Right kidney (tissue), 1 donor: ENCODE data around the gene ASPG.
"Not testable (repeated sequence)": the region's sequence is repeated elsewhere in the genome, so short reads cannot be mapped to it uniquely, and the experiment has no call there.

Experiments used
- DNase-seq: peaks from one replicate; pipeline ENCODE4 v3.0.0-alpha.2; 2016

The ASPG gene

DNA sequence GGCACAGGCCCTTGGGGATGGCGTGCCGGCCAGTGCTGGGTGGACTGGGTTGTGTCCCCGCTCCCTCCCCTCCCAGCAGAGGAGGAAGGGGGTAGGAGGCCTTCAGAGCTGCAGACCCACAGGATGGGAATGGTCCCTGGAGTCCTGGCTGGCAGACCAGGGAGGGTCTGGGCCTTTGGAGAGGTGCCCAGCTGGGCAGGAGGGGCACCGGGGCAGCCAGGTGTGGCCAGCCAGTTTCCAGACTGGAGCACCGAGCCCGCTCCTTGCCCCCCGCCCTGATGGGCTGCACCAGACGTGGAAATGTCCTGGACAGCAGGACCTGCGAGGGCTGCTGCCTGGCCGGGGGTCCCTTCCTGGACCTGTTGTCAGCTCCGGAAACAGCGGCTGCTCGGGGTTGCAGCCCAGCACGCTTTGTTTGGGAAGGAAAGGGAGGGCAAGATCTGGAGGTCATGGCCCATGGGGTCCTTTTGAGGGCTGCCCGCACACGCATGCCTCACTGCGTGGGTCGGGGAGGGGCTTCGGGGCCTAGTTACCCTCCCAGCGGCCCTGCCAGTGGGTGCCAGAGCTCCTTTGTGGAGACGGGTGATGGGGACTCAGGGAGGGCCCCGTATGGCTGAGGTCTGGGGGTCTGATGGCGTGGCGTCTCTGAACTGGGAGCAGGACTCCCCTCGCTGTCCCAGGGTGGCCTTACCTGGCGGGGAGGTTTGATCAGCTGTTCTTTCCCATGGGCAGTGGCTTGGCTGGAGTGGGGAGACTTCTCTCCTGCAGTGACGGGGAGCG lies 62.0 kb downstream of the ASPG start:
- DNase-seq = no peak

DNA sequence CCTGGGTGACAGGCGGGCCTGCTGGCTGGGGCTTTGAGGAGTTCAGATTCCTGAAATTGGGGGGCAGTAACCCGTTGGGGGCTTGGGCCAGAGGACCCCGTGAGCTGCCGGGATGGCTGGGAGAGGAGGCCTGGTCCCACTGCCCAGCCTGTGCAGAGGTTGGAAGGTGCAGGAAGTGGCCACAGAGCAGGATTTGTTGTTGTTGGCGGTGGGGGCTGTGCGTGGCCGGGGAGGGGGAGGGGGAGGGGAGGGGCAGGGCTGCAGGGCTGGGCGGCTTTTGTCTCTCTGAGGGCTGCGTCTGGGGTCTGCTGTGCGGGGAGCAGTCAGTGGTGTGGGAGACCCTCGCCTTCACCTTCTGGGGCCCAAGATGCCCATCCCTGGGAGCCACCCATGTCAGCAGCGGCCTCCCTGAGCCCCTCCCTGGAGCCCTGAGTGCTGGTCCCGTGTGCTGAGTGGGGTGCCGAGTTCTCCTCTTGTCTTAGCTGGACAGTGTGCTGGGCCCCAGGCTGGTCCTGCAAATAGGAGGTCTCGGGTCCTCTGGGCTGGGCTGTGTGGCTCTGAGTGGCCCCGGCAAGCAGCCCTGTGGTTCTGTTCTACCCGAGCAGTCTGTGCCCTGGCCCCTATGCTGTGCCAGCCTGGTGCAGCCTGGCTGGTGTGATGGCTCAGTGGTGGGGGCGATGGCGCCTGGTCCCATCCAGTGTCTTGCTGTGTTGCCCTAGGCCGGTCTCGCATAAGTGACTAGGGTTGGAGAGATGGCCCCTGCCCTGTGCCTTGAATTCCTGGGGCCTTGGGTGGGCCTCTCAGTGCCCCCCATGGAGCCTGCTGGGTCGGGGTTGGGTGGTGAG lies 63.2 kb downstream of the ASPG start:
- peak; percentile 34 for DNase-seq

DNA sequence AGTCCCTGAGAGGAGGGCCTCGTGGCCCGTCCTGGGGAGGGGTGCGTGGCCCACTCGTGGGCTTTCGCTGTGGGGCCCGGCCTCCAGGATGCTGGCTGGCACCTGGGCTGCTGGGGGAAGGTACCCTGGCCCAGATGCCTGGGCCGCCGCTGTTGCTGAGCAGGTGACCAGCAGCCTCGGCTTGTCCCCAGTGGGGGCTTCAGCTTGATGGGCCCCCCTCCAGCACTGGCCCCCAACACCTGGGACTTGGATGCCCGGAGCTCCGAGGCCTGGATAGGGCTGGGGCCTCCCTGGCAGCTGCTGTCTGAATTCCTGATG lies 63.7 kb downstream of the ASPG start:
- no peak for DNase-seq

DNA sequence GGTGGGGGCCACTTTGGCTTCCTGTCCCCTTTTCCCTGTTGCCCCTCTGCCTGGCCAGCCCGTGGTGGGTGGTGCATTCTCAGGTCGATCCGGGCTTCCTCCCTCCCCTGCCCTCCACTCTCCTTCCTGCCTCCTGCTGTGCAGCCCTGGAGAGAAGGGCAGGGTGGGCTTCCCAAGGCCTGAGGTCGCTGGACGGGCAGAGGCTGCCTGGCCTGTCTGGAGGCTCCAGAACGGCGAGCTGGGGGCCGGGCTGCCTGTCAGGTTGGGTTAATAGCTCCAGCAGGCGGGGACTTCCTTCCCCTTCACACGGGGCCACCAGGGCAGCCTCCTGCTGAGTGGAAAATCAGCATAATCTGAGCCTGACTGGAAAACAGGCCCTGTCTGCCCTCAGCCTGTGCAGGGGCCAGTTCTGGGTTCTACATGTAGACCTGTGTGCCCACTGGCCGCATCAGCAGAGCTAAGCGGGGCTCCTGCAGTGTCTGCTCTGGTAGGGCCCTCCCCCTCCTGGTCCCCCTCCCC lies 64.2 kb downstream of the ASPG start:
- DNase-seq = peak; percentile 53

DNA sequence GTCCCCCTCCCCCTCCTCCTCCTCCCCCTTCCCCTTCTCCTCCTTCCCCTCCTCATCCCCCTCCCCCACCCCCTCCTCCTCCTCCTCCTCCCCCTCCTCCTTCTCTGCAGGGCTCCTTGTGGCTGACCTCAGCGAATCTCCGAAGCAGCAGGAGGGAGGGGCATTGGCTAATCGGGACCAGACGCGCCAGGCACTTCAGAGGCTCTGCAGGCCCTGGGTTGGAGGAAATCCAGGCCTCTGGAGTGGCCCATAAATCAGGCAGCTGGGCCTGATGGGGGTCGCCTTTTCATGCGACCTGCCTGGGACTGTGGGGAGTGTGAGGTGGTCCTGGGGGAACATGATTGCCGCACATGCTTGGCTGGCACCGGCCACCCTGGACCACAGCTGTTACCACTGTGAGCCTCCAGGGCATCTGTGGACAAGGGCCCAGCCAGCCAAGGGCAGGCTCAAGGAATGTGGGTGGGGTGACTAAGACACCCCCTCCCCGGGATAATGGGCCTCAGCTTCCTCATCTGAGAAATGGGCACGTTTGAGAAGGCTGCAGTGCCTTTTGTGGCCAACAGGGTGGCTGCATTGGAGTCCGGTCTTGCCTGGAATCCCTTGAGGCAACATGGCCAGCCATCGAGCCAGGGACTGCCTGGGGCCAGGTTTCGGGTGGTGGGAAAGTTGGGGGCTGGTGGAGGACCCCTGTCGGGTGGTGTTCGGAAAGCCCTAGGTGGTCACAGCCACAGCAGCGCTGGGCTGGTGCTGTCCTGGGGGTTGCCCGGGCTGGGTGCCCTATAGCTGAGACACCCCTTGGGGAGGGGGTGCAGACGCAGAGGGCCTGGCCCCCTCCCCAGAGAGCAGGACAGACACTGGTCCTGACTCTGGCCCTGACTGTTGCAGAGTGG lies 64.9 kb downstream of the ASPG start:
- peak; percentile 54 for DNase-seq

DNA sequence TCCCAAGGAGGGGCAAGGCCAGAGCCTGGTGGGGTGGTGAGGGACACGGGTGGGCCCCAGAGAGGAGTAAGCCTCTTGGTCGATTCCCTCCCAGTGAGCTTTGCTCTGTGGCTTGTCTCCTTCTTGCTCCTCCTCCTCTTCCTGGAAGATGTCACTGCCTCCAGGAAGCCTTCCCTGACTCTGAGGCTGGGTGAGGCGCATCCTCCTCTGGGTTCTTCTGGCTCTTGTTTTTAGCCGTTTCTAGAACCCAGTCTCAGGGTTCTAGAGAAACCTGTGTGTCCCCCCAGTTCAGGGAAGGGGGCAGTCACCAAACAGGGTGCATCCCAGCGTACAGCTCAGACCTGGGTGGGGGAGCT lies 65.5 kb downstream of the ASPG start:
- no peak for DNase-seq

DNA sequence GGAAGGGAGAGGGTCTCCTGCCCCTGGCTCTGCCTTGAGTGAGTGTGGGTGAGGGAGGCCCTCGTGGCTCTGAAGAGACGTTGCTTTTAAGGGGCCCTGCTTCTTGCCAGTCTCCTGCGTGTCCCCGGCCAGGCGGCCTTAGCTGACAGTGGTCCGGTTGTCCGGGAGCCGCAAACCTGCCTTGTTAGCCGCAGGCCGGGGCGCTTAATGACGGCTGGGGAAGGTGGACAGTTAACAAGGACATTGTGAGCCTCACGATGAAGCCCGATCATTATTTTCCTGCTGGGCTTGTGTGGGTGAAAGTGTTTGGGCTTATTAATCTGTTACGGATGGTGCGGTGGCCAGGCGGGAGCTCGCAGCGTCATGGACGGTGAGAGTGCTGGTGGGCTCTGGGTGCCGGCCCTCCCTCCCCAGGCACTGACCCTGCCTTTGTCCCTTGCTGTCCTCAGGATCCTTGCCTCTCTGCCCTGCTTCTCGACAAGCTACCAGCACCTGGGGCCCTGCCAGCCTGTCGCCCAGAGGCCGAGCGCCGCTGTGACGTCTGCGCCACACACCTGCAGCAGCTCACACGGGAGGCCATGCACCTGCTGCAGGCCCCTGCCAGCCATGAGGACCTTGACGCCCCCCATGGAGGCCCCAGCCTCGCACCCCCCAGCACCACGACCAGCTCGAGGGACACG lies 66.2 kb downstream of the ASPG start:
- DNase-seq = no peak

DNA sequence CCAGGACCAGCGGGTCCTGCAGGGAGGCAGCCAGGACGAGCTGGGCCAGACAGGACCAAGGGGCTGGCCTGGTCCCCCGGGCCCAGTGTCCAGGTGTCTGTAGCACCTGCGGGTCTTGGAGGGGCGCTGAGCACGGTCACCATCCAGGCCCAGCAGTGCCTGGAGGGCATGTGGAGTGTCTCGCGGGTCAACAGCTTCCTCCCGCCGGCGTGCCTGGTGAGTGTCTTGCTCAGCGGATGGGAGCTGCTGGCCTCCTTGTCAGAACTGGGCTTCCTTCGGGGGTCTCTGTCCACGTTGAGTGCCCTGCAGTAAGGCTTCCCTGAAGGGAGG lies 66.7 kb downstream of the ASPG start:
- no peak for DNase-seq

DNA sequence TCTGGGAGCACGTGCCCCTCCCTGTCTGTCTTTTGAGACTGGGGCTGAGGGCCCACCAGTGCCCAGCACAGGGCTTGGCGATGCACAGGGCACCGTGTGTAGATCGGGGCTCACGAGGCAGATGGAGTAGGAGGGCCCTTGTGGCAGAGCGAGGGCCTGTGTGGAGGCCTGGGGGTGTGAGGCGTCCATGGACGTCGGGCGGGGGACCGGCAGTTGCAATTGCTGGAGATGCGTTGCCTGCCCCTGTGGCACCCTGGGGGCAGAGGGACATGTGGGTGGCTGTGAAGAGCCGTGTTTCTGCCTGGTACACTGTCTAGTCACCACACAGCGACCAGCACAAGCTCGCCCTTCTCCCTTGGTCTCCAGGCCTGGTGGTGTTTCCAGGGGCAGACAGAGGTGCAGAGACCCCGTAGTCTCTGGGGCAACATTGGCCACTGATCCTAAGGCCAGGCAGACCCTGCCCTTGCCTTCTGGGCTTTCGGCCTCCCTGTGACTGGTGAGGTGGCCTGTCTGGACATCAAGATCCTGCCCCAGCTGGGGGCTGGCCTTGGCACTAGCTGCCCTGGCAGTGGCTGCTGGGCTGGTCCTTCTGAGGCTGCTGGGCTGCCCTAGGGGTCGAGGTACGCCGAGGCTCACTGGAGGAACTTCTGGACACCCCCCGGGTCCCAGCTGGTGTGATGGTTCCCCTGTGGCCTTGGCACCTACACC lies 67.3 kb downstream of the ASPG start:
- DNase-seq = no peak

DNA sequence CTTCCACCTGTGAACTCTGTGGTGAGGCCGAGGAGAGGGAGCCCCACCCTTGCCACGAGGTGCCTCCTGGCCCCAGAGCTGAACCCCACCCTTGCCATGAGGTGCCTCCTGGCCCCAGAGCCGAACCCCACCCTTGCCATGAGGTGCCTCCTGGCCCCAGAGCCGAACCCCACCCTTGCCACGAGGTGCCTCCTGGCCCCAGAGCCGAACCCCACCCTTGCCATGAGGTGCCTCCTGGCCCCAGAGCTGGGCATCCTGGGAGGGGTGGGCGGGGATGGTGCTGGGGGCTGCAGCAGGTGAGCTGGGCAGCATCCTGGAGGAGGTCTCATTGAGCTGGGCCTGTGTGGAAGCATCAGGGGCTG lies 67.9 kb downstream of the ASPG start:
- not testable (repeated sequence) for DNase-seq

DNA sequence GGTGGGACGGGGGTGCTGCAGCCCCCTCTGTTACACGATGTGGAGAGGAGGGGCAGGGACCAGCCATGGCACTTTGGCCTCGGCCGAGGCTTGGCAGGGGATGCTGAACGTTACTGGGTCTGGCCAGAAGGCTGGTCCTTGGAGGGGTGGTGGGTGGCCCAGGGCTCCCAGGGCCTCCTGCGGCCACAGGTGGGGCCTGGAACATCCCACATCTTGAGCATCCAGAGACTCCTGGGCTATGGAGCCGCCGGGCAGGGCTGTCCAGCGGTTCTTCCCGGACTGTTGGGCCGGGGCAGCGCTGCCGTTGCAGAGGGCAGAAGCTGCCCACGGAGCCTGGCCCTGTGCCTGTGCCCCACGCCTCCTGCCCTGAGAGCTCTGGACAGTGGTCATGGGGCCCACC lies 68.7 kb downstream of the ASPG start:
- DNase-seq = no peak

DNA sequence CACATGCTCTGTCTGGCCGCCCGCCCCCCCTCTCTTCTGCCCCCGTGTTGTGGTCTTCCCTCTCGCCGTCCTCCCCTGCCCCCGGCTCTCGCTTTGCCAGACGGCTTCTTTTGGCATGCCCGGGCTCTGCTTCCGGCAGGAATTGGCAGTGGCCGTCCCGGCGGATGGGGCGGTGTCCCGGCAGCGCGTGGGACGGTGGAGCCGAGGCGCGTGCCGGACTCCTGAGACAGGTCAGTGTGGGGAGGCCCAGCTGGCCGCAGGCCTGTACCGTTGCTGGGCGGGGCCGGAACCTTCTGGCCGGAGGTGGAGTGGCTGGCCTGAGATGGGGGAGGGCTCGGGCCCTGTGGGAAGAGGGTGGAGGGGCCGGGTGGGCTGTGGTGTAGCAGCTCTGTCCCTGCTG lies 70.0 kb downstream of the ASPG start:
- no peak for DNase-seq

DNA sequence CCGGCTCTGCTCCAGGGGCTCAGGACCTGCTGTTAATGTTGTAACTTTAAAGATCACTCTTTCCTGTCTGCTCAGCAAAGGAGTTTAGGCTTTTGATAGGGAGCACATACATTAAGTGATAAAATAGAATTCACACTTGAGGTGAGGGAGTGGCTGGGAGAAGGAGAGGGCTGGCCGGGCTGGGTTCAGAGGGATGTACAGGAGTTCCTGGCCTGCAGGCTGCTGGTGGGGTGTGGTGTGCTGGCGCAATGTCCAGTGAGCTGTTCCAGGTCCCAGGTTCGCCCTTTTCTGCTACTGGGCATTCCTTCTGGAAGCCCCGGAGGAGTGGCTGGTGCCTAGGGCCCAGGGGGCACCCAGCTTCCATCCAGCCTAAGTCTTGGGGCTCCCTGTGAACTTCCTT lies 70.6 kb downstream of the ASPG start:
- no peak for DNase-seq

DNA sequence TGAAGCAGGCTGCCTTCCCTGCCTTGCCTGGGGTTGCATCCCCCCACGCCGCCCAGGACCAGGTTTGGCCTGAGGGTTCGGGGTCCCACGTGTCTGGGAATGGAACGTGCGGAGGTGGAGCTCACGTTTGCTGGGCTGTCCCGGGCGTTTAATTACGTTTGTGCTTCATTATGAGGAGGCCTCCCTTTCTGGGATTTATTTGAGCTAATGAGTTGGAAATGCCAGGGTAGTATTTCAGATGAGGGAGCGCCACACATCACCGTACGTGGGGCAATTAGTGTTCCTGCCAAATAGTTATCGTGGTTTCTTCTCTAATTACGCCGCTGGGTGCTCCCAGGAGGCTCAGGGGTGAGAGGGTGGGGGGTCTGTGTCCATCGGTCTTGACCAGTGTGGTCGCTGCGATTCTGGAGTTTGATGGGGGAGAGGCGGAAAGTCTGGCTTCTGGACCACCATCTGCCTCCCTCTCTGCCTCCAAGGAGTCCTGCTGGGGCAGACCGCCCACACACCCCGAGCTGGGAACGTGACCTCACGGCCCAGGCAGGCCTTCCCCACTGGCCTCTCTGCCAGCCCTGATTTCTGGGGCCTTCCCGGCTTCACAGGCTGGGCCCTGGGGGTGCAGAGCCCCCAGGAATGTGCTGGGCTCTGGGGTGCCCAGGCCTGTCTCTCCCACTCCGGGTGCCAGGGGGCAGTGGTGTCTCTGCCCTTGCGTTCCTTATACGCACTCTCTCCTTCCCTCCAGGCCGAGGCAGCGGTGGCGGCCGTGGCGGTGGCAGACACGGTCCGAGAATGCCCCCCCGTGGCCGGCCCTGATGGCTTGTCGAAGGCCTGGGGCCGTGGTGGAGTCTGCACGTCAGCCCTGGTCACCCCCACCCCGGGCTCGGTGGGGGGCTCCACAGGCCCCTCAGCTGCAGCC lies 71.8 kb downstream of the ASPG start:
- DNase-seq = no peak

DNA sequence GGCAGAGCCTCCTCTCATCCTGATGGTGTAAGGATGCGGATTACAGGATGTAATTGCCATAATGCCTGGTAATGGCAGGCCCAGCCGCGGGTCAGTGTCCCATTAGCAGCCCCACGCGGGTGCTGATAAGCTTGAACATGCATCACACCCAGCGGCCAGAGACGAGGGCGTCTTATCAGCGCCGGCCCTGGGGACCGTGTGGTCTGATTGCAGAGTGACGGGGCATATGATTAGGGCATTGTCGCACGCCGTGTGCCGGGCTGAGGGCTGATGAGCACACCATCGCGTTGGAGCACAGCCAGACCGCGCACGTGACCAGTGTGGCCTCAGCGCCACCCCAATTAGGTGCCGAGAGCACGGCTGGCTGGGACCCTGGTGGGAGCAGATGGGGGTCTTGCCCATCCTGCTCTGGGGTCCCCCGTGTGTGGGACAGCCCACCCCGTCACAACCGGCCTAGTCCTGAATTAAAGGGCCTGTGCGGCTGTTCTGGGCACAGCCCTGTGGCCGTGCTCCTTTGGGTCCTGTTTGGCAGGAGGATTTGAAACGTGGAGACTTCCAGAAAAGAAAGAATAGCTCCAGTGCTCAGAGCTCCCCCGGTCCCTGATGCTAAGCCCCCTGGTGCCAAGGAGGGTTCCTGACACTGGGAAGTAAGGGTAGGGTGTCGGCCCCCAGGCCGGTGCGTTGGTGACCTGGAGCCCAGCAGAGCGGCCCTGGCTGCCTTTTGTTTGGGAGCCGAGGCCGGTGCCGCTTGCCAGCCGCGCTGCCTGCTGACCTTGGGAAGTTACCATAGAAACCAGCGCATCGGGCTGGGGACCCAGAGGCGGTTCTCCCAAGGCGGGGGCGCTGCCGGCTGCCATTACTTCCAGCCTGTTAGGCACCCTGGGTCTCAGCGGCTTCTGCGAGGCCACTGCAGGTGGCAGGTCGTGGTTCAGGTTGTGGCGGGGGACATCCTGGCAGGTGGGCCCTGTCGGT lies 73.6 kb downstream of the ASPG start:
- DNase-seq = no peak

DNA sequence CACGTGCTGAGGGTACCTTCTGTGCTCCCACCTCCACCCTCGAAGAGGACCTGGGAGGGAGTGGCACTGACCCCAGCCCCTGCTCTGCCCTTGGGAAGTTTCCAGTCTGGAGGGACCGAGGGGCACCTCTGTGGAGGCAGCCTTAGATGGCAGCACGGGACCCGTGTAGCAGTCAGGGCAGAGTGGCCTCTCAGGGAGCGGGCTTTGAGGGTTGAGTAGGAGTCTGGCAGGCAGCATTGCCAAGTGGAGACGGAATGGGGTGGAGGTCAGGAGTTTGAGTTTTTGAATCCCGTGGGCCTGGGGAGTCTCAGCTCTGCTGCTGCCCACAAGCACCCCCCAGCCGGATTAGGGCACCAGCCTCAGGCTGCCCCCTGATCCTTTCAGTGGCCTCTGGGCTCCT lies 74.5 kb downstream of the ASPG start:
- DNase-seq = no peak

DNA sequence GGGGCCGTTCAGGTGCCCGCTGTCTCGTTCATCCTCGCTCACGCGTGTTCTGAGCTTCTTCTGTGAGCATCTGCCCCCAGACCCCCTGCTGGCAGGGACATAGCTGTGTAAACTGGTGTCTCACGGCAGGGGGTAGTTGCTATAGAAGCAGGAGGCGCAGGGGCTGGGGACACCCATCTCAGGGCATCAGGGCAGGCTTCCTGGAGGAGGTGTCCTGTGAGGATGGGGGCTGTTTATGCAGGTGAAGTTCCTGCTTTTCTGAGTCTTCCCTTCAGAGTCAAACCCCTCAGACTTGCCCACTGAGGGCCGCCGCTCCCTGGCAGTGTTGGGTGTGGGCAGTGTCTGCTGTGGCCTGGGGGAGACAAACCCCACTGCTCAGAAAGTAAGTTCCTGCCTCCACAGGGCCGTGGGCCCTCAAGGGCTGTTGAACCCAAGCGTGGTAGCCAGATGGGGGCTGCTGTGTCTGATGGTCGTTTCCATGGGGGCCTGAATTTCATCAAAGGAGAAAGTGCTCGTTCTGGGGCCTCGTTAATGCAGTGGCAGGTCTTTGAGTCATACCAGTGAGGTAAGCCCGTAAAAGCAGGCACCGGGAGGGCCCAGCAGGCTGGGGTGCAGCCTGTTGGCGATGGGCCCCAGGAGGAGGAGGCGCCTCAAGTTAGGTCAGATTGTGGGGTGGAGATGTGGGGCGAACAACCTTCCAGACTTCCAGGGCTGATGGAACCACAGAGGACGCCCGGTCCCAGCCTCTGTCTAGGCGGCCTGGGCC lies 76.3 kb downstream of the ASPG start:
- DNase-seq = no peak

DNA sequence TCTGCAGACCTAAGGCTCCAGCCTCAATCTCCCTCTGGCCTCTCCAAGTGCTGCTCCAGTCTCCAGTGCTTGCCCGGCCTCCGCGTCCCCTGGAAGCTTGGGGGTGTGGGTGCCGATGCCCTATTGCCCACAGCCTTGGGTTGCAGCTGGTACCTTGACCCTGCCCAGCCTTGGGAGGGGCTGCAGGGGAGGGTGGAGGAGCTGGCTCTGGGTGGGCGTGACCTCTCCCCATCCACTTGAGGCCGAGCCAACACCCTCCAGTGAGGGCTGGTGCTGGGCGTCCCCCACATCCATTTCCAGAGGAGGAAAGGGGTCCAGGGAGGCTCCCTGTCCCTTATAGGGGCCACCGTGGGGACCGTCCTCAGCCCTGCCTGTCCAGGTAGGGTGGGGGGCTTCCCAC lies 77.0 kb downstream of the ASPG start:
- DNase-seq = no peak

DNA sequence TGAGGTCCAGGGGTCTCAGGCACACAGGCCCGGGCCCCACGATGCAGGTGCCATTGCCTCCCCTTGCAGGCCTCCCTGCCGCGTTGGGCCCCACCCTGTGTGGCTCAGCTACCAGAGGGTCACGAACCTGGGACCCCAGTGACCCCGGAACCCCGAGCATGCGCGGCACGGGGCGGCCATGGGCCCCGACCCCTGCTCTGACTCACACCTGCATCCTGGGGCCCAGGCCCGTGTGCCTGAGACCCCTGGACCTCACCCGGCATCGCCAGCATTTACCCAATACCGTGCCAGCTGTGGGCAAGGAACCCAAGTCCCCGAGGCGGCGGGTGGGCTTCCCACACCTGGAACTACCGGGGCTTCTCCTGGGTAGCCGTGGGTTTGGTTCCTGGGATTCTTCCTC lies 78.0 kb downstream of the ASPG start:
- no peak for DNase-seq
